Stimulated activated CD8-positive, alpha-beta memory T cell treated with anti-CD3 and anti-CD28 coated beads, Interleukin-12 subunit alpha, Interleukin-12 subunit beta, amount 100 ng/mL, for 4 hours (primary cell): Measurements from ENCODE around the gene PKD2.

Experiments used
- DNase-seq: peaks from one replicate; pipeline ENCODE4 v3.0.0-alpha.2; 2020; ENCODE audit warnings: low read depth

Gene PKD2

GRCh38 chr4:88007304-88008121 is at the start of gene PKD2:
PKD2 (plus strand) TSS chr4:88007635; CDS start chr4:88007734, 99 bp downstream.
- DNase-seq = peak; percentile 56

GRCh38 chr4:87961993-87962392 is 45.4 kb upstream of the PKD2 start:
- no peak for DNase-seq

GRCh38 chr4:87962398-87963146 is 44.9 kb upstream of the PKD2 start:
- no peak for DNase-seq

GRCh38 chr4:87965501-87965975 is 41.9 kb upstream of the PKD2 start:
- DNase-seq = no peak

GRCh38 chr4:87966095-87966496 is 41.3 kb upstream of the PKD2 start:
- DNase-seq = no peak

GRCh38 chr4:87967193-87967592 is 40.2 kb upstream of the PKD2 start:
- no peak for DNase-seq

- no peak for DNase-seq
Measured at GRCh38 chr4:87970121-87970520, 37.3 kb upstream of the PKD2 start.

GRCh38 chr4:87971866-87972265 is 35.6 kb upstream of the PKD2 start:
- no peak for DNase-seq

GRCh38 chr4:87973283-87974169 is 33.9 kb upstream of the PKD2 start:
- no peak for DNase-seq

GRCh38 chr4:87974856-87975462 is 32.5 kb upstream of the PKD2 start:
- DNase-seq = no peak

- DNase-seq = no peak
Measured at GRCh38 chr4:87975466-87975865, 32.0 kb upstream of the PKD2 start, which contains the start of gene SPP1. SPP1 (plus strand) TSS chr4:87975714; CDS start chr4:87976896, 1,182 bp downstream.

- DNase-seq = no peak
Measured at GRCh38 chr4:87977521-87978278, 29.7 kb upstream of the PKD2 start.

- no peak for DNase-seq
Measured at GRCh38 chr4:87978681-87979080, 28.8 kb upstream of the PKD2 start.

GRCh38 chr4:87979810-87980209 is 27.6 kb upstream of the PKD2 start:
- DNase-seq = no peak

- DNase-seq = no peak
Measured at GRCh38 chr4:87981486-87981885, 25.9 kb upstream of the PKD2 start.

- no peak for DNase-seq
Measured at GRCh38 chr4:87982036-87982435, 25.4 kb upstream of the PKD2 start.

GRCh38 chr4:87982446-87983010 is 24.9 kb upstream of the PKD2 start:
- DNase-seq = no peak

GRCh38 chr4:87983996-87984395 is 23.4 kb upstream of the PKD2 start:
- no peak for DNase-seq

GRCh38 chr4:87985097-87985886 is 22.1 kb upstream of the PKD2 start:
- DNase-seq = no peak

GRCh38 chr4:87985887-87986200 is 21.6 kb upstream of the PKD2 start:
- no peak for DNase-seq
